ENCODE results near the gene CREB3L1.

DNA sequence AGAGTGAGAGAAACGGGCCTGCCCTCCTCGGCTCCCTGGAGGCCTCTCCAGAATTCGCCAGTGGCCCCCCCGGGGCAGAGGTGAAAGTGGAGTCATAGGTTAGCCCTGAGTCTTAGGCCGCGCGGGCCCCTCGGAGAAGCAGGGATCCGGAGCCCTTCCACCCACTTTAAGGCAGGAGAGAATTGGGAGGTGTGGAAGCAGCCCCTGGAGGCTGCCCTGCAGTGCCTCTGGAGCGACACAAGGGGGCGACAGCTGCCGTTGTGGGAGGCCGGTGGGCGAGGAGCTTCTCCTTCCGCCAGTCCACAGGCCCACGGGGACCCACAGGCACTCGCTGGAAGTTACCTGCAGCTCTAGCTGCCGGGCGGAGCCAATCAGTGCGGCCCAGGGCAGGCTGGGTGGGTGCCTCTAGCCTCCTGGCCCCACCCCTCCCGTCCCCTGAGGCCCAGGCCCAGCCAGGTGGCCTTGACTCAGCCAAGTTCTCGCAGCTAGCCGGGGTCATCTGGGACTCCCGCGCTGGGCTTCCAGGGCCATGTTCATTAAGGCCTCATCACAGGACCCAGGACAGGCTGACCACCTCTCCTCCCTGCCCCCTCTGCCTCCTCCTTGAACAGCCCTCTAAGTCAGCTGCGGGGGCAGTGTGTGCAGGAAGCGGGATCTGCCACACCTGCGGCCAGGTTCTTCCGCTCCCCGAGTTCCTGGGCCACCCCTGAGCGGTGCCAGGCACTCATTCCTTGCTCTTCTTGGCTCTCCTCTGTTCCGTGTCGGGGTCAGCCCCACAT lies 74.8 kb downstream of the CREB3L1 start:
- TF ChIP-seq, protein P1, sequence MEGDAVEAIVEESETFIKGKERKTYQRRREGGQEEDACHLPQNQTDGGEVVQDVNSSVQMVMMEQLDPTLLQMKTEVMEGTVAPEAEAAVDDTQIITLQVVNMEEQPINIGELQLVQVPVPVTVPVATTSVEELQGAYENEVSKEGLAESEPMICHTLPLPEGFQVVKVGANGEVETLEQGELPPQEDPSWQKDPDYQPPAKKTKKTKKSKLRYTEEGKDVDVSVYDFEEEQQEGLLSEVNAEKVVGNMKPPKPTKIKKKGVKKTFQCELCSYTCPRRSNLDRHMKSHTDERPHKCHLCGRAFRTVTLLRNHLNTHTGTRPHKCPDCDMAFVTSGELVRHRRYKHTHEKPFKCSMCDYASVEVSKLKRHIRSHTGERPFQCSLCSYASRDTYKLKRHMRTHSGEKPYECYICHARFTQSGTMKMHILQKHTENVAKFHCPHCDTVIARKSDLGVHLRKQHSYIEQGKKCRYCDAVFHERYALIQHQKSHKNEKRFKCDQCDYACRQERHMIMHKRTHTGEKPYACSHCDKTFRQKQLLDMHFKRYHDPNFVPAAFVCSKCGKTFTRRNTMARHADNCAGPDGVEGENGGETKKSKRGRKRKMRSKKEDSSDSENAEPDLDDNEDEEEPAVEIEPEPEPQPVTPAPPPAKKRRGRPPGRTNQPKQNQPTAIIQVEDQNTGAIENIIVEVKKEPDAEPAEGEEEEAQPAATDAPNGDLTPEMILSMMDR (conservative IDR thresholded peaks at IDR 0.05; ENCODE audit: low read depth in 2 of 2), result peak; percentile 87 to 90
- TF ChIP-seq CREB1 (CRISPR knock-in tag; IDR thresholded peaks at IDR 0.05; ENCODE audit: low read depth), result no peak
- TF ChIP-seq EZH2 (IDR thresholded peaks at IDR 0.05; ENCODE audit: low read depth, unreplicated experiment), result no peak
- no peak for TF ChIP-seq NANOG (IDR thresholded peaks at IDR 0.05; ENCODE audit: borderline replicate concordance)
- TF ChIP-seq, protein P2, sequence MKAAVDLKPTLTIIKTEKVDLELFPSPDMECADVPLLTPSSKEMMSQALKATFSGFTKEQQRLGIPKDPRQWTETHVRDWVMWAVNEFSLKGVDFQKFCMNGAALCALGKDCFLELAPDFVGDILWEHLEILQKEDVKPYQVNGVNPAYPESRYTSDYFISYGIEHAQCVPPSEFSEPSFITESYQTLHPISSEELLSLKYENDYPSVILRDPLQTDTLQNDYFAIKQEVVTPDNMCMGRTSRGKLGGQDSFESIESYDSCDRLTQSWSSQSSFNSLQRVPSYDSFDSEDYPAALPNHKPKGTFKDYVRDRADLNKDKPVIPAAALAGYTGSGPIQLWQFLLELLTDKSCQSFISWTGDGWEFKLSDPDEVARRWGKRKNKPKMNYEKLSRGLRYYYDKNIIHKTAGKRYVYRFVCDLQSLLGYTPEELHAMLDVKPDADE (IDR thresholded peaks at IDR 0.05), result no peak
- no peak for TF ChIP-seq POLR2AphosphoS5 (IDR thresholded peaks at IDR 0.05; ENCODE audit: low read depth)
- TF ChIP-seq EZH2phosphoT487 (IDR thresholded peaks at IDR 0.05; ENCODE audit: unreplicated experiment), result no peak
- no peak for TF ChIP-seq JUNB (IDR thresholded peaks at IDR 0.05; ENCODE audit: unreplicated experiment)
- TF ChIP-seq, protein P3, sequence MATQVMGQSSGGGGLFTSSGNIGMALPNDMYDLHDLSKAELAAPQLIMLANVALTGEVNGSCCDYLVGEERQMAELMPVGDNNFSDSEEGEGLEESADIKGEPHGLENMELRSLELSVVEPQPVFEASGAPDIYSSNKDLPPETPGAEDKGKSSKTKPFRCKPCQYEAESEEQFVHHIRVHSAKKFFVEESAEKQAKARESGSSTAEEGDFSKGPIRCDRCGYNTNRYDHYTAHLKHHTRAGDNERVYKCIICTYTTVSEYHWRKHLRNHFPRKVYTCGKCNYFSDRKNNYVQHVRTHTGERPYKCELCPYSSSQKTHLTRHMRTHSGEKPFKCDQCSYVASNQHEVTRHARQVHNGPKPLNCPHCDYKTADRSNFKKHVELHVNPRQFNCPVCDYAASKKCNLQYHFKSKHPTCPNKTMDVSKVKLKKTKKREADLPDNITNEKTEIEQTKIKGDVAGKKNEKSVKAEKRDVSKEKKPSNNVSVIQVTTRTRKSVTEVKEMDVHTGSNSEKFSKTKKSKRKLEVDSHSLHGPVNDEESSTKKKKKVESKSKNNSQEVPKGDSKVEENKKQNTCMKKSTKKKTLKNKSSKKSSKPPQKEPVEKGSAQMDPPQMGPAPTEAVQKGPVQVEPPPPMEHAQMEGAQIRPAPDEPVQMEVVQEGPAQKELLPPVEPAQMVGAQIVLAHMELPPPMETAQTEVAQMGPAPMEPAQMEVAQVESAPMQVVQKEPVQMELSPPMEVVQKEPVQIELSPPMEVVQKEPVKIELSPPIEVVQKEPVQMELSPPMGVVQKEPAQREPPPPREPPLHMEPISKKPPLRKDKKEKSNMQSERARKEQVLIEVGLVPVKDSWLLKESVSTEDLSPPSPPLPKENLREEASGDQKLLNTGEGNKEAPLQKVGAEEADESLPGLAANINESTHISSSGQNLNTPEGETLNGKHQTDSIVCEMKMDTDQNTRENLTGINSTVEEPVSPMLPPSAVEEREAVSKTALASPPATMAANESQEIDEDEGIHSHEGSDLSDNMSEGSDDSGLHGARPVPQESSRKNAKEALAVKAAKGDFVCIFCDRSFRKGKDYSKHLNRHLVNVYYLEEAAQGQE (IDR thresholded peaks at IDR 0.05; ENCODE audit: unreplicated experiment), result no peak
- TF ChIP-seq ZNF114 (CRISPR knock-in tag; IDR thresholded peaks at IDR 0.05), result no peak

All from GM23338 (cell line).